Tongue (tissue), 2 donors: ENCODE results near the gene SRPK2. TPM values are rescaled to one million over a fixed set of nuclear protein-coding genes. Genes with fewer than 3 reads are reported as not detected.
A peak's percentile ranks its signal among the peaks of the same experiment; 100 is the strongest.

Experiments used
- DNase-seq: peaks from one replicate; pipeline ENCODE4 v3.0.0-alpha.2; 2015
- total RNA-seq: library from RNA; depleted of rRNA; stranded (reverse); fragments of >200 nt; gene quantifications from one replicate; pipeline ENCODE4 v1.2.3, GENCODE V29; 2014

SRPK2 gene
- total RNA-seq, 1 donor from 2014 or later: 50.3 TPM

GRCh38 chr7:105132835-105133234, 255.9 kb downstream of the SRPK2 start:
- no peak for DNase-seq

GRCh38 chr7:105132335-105132734, 256.4 kb downstream of the SRPK2 start:
- DNase-seq: no peak

GRCh38 chr7:105131890-105132289, 256.8 kb downstream of the SRPK2 start:
- DNase-seq: no peak

GRCh38 chr7:105131033-105131656, 257.6 kb downstream of the SRPK2 start:
- DNase-seq: no peak

- no peak for DNase-seq
These were observed 258.1 kb downstream of the SRPK2 start for GRCh38 chr7:105130580-105130979.

GRCh38 chr7:105130048-105130447, 258.7 kb downstream of the SRPK2 start:
- DNase-seq: peak; percentile 25

- no peak for DNase-seq
These were observed 261.5 kb downstream of the SRPK2 start for GRCh38 chr7:105127179-105127578.

GRCh38 chr7:105126436-105126975, 262.2 kb downstream of the SRPK2 start:
- DNase-seq: no peak

- no peak for DNase-seq
These were observed 263.0 kb downstream of the SRPK2 start for GRCh38 chr7:105125745-105126144.

GRCh38 chr7:105122619-105123018, 266.1 kb downstream of the SRPK2 start:
- no peak for DNase-seq

- no peak for DNase-seq
These were observed 269.8 kb downstream of the SRPK2 start for GRCh38 chr7:105118612-105119600.

GRCh38 chr7:105112440-105113418, 276.0 kb downstream of the SRPK2 start:
- no peak for DNase-seq

GRCh38 chr7:105107458-105107857, 281.3 kb downstream of the SRPK2 start:
- DNase-seq: no peak

GRCh38 chr7:105106473-105106872, 282.2 kb downstream of the SRPK2 start:
- DNase-seq: no peak

- DNase-seq: no peak
These were observed 283.1 kb downstream of the SRPK2 start for GRCh38 chr7:105105579-105105978.

GRCh38 chr7:105102557-105103352, 286.0 kb downstream of the SRPK2 start:
- DNase-seq: no peak

- no peak for DNase-seq
These were observed 286.9 kb downstream of the SRPK2 start for GRCh38 chr7:105101864-105102263.

GRCh38 chr7:105098863-105099515, 289.7 kb downstream of the SRPK2 start:
- DNase-seq: no peak

- peak; percentile 7 for DNase-seq
These were observed 291.1 kb downstream of the SRPK2 start for GRCh38 chr7:105097619-105098018.

- DNase-seq: no peak
These were observed 292.4 kb downstream of the SRPK2 start for GRCh38 chr7:105096306-105096705.

GRCh38 chr7:105094966-105095365, 293.8 kb downstream of the SRPK2 start:
- DNase-seq: no peak
